Upper lobe of right lung (tissue), 1 donor: ENCODE measurements around the gene SLCO3A1. TPM values are rescaled to one million over a fixed set of nuclear protein-coding genes. Genes with fewer than 3 reads are reported as not detected.

Source experiments
- ATAC-seq: fragments of 200-7000 bp; cut with Tn5 transposase; one replicate; pipeline ENCODE4 v1.9.1; 2020; ENCODE audit warnings: mild to moderate bottlenecking, moderate library complexity
- DNase-seq: peaks from one replicate; pipeline ENCODE4 v3.0.0-alpha.2; 2020
- H3K27ac ChIP-seq: fragments of 200-600 bp; one replicate; pipeline ENCODE4 v1.8.0; 2022
- H3K27me3 ChIP-seq: fragments of 200-600 bp; one replicate; pipeline ENCODE4 v1.8.0; 2022; ENCODE audit warnings: mild to moderate bottlenecking
- H3K36me3 ChIP-seq: fragments of 200-600 bp; one replicate; pipeline ENCODE4 v1.8.0; 2022
- H3K4me1 ChIP-seq: fragments of 200-600 bp; one replicate; pipeline ENCODE4 v1.8.0; 2022
- H3K4me3 ChIP-seq: fragments of 200-600 bp; one replicate; pipeline ENCODE4 v1.8.0; 2022; ENCODE audit warnings: mild to moderate bottlenecking
- H3K9me3 ChIP-seq: fragments of 200-600 bp; one replicate; pipeline ENCODE4 v1.8.0; 2022
- CTCF ChIP-seq: fragments of 200-600 bp; IDR thresholded peaks from one replicate; pipeline ENCODE4 v1.8.0; 2022; ENCODE audit warnings: antibody characterized with exemption
- intact Hi-C: fragments of 100-400 bp; cut with DNase I; formaldehyde crosslinking; loops from one replicate; pipeline ENCODE4 v1.11.0; 2022
- total RNA-seq: library from RNA; stranded (reverse); fragmentation: NEBNext Ultra II Directional; extraction: Animal tissue kit (Norgen Biotek cat#: 25700); gene quantifications from one replicate; pipeline ENCODE4 v1.2.1, GENCODE V29; 2021
- donor health status: DM: no; HTN: yes; CAD: no; lungs with severe emphysema.

Gene SLCO3A1
- total RNA-seq, 1 donor from 2014 or later, result 50.6 TPM

- Histone ChIP-seq H3K4me1 (no peaks in the 10 kb centered on the region), H3K4me3 (no peak overlapping the region), H3K36me3 (peaks cover 23% of the 10 kb centered on the region), H3K27ac (no peak overlapping the region), H3K9me3 (no peaks in the 10 kb centered on the region), H3K27me3 (no peaks in the 10 kb centered on the region)
- ATAC-seq, result no peak
- intact Hi-C loops, result no loop called here
- no peak for DNase-seq
- TF ChIP-seq CTCF, result no peak
Measured at GRCh38 chr15:92105611-92106010, 252.1 kb downstream of the SLCO3A1 start.

DNA sequence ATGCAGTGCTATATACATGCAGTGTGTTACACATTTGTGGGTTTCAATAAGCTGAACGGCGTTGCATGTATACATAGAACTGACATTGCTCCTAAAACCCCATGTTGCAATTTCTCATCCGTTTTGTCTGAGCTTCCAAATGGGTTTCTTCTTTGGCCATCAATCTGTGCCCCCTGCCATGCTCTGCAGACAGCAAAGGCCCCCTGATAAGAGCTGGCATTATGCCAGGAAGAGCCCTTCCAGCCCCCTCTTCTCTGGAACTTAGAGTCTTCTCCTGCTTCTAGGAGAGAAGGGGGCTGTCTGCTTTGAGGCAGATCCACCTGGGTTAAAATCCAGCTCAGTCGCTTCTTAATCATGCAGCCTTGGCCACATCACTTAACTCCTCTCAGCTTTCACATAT is 254.0 kb downstream of the SLCO3A1 start:
- H3K4me3 ChIP-seq, result no peak overlapping the region
- DNase-seq, result no peak
- peaks cover 23% of the 10 kb centered on the region for H3K36me3 ChIP-seq
- no peaks in the 10 kb centered on the region for H3K9me3 ChIP-seq
- TF ChIP-seq CTCF, result no peak
- no peak for ATAC-seq
- peaks cover 4% of the 10 kb centered on the region for H3K4me1 ChIP-seq
- intact Hi-C loops, result no loop called here
- H3K27ac ChIP-seq, result no peak overlapping the region
- no peaks in the 10 kb centered on the region for H3K27me3 ChIP-seq

GRCh38 chr15:92109191-92109873 is 255.8 kb downstream of the SLCO3A1 start:
- TF ChIP-seq CTCF, result no peak
- Histone ChIP-seq H3K27ac (no peak overlapping the region), H3K36me3 (peaks cover 23% of the 10 kb centered on the region), H3K27me3 (no peaks in the 10 kb centered on the region), H3K9me3 (no peaks in the 10 kb centered on the region), H3K4me1 (peaks cover 4% of the 10 kb centered on the region), H3K4me3 (no peak overlapping the region)
- no peak for ATAC-seq
- DNase-seq, result no peak
- intact Hi-C loops, result no loop called here

DNA sequence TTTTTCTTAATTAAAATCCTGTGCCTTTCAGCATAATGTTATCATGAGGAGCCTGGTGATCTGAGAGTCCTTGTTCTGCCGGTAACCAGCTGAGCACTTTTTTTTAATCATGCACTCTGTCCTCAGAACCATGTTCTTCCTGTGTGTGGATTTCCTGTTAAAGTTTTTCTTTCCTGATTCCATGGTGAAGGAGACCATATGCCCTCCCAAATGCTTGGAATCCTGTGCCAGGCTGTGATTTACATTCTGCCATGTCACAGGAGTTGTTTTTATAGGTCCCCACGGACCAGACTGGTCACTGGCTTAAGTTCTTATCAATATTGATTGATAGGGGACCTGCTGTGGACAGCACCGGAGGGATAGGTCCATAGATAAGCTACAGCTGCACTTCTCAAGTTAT is 257.8 kb downstream of the SLCO3A1 start:
- no peak for TF ChIP-seq CTCF
- no peak overlapping the region for H3K27ac ChIP-seq
- ATAC-seq (no peak), DNase-seq (no peak)
- H3K4me1 ChIP-seq, result peaks cover 4% of the 10 kb centered on the region
- H3K4me3 ChIP-seq, result no peak overlapping the region
- H3K9me3 ChIP-seq, result no peaks in the 10 kb centered on the region
- no peaks in the 10 kb centered on the region for H3K27me3 ChIP-seq
- H3K36me3 ChIP-seq, result peaks cover 17% of the 10 kb centered on the region
- intact Hi-C loops, result no loop called here

DNA sequence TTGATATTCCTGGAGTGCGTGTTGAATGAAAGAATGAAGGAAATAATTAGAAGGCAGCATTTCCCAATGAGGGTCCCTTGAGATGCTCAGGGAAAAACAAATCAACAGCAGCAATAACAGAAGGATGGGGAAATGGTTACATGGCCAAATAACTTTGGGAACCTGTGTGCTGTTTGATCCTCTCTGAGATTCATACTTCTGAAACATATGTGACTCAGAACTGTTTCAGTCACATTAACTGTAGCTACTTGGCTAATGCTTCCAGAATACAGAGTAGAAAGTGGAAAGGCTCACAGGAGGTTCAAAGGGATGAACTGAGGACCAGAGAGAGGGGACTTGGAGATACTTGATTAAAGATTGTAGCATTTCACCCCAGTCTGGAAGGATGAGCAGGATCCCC is 258.2 kb downstream of the SLCO3A1 start:
- H3K27ac ChIP-seq, result no peak overlapping the region
- intact Hi-C loops, result no loop called here
- no peaks in the 10 kb centered on the region for H3K9me3 ChIP-seq
- TF ChIP-seq CTCF, result no peak
- no peaks in the 10 kb centered on the region for H3K27me3 ChIP-seq
- peaks cover 7% of the 10 kb centered on the region for H3K4me1 ChIP-seq
- H3K36me3 ChIP-seq, result peaks cover 16% of the 10 kb centered on the region
- ATAC-seq, result no peak
- no peak for DNase-seq
- H3K4me3 ChIP-seq, result no peak overlapping the region

GRCh38 chr15:92112180-92112579 is 258.7 kb downstream of the SLCO3A1 start:
- Histone ChIP-seq H3K27ac (no peak overlapping the region), H3K4me1 (peaks cover 11% of the 10 kb centered on the region)

More at GRCh38 chr15:92112180-92112579, 258.7 kb downstream of the SLCO3A1 start:
- intact Hi-C loops, result no loop called here
- Histone ChIP-seq H3K36me3 (peaks cover 11% of the 10 kb centered on the region), H3K4me3 (no peak overlapping the region), H3K27me3 (no peaks in the 10 kb centered on the region), H3K9me3 (no peaks in the 10 kb centered on the region)
- no peak for ATAC-seq
- no peak for TF ChIP-seq CTCF
- no peak for DNase-seq
